ENCODE data around the gene FAM193A.

DNA sequence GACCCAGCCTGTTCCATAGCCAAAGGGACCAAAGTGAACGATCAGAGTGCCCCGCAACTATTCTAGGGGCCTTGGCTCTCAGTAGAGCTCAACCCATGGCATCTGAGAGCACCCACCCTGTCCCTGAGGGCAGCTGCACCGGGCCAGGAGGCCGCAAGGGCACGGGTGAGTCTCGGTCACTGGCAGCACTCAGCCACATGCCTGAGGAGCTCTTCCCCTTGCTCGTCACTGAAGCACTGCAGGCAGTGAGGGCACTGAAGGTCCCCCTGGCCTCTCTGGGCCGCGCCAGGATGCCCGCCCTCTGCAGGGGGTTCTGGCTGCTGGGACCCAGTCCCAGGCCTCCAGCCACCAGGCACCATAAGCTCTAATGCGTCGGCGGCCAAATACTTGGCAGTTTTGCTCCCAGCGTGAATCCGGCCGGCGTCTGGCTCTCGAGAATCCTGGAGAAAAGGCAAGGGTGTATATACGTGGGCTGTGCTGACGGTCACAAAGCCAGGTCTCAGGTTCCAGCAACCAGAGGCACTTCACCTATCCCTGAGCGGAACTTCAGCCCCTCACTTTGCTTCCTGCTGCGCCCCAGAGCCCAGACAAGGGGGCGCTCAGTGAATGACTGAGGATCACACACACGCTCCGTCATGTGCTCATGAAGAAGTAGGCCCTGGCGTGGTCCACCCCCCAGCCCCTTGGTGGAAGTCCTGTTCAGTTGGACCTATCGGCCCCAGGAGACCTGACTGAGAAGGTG, 205.8 kb downstream of the FAM193A start:
- TF ChIP-seq POLR2AphosphoS5 (IDR thresholded peaks at IDR 0.05; ENCODE audit: low read depth, low read length) (no peak), SIN3A (IDR thresholded peaks at IDR 0.05; ENCODE audit: borderline replicate concordance, insufficient read depth, low read length) (no peak)
